ENCODE results near the gene FAM13B. TPM values are rescaled to one million over a fixed set of nuclear protein-coding genes. Genes with fewer than 3 reads are reported as not detected.
A peak's percentile ranks its signal among the peaks of the same experiment; 100 is the strongest.

FAM13B gene
- polyA plus RNA-seq, 3 donors, result 11.5 to 17.0 (median 12.9) TPM

DNA sequence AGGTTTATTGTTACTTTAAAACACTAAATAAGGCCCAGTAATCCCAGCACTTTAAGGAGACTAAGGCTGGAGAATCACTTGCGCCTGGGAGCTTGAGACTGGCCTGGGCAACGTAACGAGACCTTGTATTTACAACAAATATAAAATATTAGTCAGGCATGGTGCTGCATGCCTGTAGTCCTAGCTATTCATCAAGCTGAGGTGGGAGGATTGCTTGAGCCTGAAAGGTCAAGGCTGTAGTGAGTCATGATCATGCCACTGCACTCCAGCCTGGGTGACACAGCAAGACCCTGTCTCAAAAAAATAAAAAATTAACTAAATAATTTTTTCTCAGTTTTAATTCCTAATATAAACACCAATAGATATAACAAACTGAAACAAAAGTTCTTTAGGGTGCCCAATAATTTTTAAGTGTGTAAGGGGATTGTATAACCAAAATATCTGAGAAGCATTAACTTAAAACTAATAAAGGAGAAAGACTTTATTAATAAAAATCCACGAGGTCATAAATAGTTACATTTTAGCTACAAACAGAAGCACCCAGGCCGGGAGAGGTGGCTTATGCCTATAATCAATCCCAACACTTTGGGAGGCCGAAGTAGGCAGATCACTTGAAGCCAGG is 32.7 kb downstream of the FAM13B start:
- TF ChIP-seq CTCF (IDR thresholded peaks at IDR 0.05), result no peak
- no peak overlapping the region for H3K4me3 Mint-ChIP-seq
- H3K79me2 ChIP-seq (ENCODE audit: insufficient read depth, low read length), result peaks cover 71% of the 10 kb centered on the region

DNA sequence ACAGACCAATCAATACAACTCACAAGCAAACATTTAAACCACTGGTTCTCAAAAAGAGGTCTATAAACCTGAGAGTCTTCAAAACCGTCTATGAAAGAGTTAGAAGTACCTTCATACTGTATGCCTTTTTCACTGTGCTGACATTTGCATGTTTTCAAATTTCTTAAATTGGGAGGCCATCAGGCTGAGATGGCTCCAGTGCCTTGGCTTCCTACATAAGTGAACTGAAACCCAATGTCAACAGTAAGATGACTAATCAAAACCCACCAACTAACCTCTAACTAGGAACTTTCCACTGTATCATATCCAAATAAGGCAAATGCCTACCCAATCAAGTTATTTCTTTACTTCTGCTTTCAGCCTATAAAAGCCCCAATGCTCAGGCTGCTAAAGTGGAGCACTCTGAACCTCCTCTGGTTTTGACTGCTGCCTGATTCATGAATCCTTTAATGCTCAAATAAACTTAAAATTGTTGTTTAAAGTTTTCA is 35.1 kb downstream of the FAM13B start:
- H3K9ac ChIP-seq (ENCODE audit: insufficient read depth, low read length, poor library complexity, severe bottlenecking), result no peak overlapping the region
- H3K4me1 ChIP-seq (ENCODE audit: control insufficient read depth in 1 of 2, insufficient read depth in 2 of 2, low read length in 2 of 2), result peaks cover 15 to 39% of the 10 kb centered on the region in 2 donors
- H3K4me3 ChIP-seq (replicated peaks in 1 of 3; ENCODE audit: low read depth in 2 of 3, low read length in 3 of 3), result no peak overlapping the region
- H3K27me3 ChIP-seq (ENCODE audit: control insufficient read depth in 2 of 2, insufficient read depth in 2 of 2, low read length in 2 of 2), result no peaks in the 10 kb centered on the region
- no peaks in the 10 kb centered on the region for H3K27me3 Mint-ChIP-seq (ENCODE audit: low read depth in 3 of 3)
- peak overlapping the region; percentile 8 to 74 (median 52) for H3K27ac Mint-ChIP-seq
- H3K9me3 Mint-ChIP-seq, result peaks cover 7 to 19% (median 10%) of the 10 kb centered on the region in 7 donors
- intact Hi-C loops (cut with micrococcal nuclease), result loop anchor here in 1 of 2 donors (5.0 kb wide), 1 partner anchor 35 kb away; the partner anchor contains the start of gene FAM13B
- TF ChIP-seq CTCF (IDR thresholded peaks at IDR 0.05), result no peak
- H4K20me1 ChIP-seq (ENCODE audit: insufficient read depth, low read length), result peaks cover 76% of the 10 kb centered on the region
- peak; percentile 7 to 64 (median 44) for DNase-seq
- H3K4me2 ChIP-seq (replicated peaks; ENCODE audit: extremely low read depth, low read length, poor library complexity, severe bottlenecking), result no peak overlapping the region
- no peak overlapping the region for H2AFZ ChIP-seq (ENCODE audit: insufficient read depth, low read depth, low read length, poor library complexity, severe bottlenecking)
- H3K36me3 Mint-ChIP-seq, result peaks cover 40 to 63% of the 10 kb centered on the region in 2 donors
- H3K4me1 Mint-ChIP-seq, result peaks cover 36% of the 10 kb centered on the region
- no peak overlapping the region for H3K4me3 Mint-ChIP-seq
- H3K9me3 ChIP-seq (replicated peaks in 1 of 2; ENCODE audit: control insufficient read depth in 1 of 2, insufficient read depth in 1 of 2, low read length in 2 of 2), result peaks cover 4 to 10% of the 10 kb centered on the region in 2 donors
- peaks cover 76% of the 10 kb centered on the region for H3K79me2 ChIP-seq (ENCODE audit: insufficient read depth, low read length)
- peaks cover 32 to 58% of the 10 kb centered on the region in 2 donors for H3K36me3 ChIP-seq (replicated peaks in 1 of 2; ENCODE audit: control insufficient read depth in 1 of 2, insufficient read depth in 2 of 2, low read length in 2 of 2)
- H3K27ac ChIP-seq (ENCODE audit: low read depth in 1 of 2, low read length in 2 of 2), result peak overlapping the region in 1 of 2 donors; percentile 39
- 100% methylated on average over 1 of the region's 1 CpG for WGBS (ENCODE audit: insufficient coverage)

More for the DNA sequence above, 32.7 kb downstream of the FAM13B start:
- Histone ChIP-seq H2AFZ (ENCODE audit: insufficient read depth, low read depth, low read length, poor library complexity, severe bottlenecking) (no peak overlapping the region), H3K36me3 (replicated peaks in 1 of 2; ENCODE audit: control insufficient read depth in 1 of 2, insufficient read depth in 2 of 2, low read length in 2 of 2) (peaks cover 48 to 78% of the 10 kb centered on the region in 2 donors), H3K9me3 (replicated peaks in 1 of 2; ENCODE audit: control insufficient read depth in 1 of 2, insufficient read depth in 1 of 2, low read length in 2 of 2) (peaks cover 4 to 10% of the 10 kb centered on the region in 2 donors), H4K20me1 (ENCODE audit: insufficient read depth, low read length) (peaks cover 76% of the 10 kb centered on the region), H3K27me3 (ENCODE audit: control insufficient read depth in 2 of 2, insufficient read depth in 2 of 2, low read length in 2 of 2) (no peaks in the 10 kb centered on the region), H3K4me3 (replicated peaks in 1 of 3; ENCODE audit: low read depth in 2 of 3, low read length in 3 of 3) (no peak overlapping the region), H3K27ac (ENCODE audit: low read depth in 1 of 2, low read length in 2 of 2) (no peak overlapping the region), H3K4me2 (replicated peaks; ENCODE audit: extremely low read depth, low read length, poor library complexity, severe bottlenecking) (no peak overlapping the region), H3K9ac (ENCODE audit: insufficient read depth, low read length, poor library complexity, severe bottlenecking) (no peak overlapping the region), H3K4me1 (ENCODE audit: control insufficient read depth in 1 of 2, insufficient read depth in 2 of 2, low read length in 2 of 2) (peaks cover 11 to 29% of the 10 kb centered on the region in 2 donors)
- peak in 1 of 3 donors; percentile 31 for DNase-seq
- Mint-ChIP-seq H3K36me3 (peaks cover 50 to 79% of the 10 kb centered on the region in 2 donors), H3K9me3 (peaks cover 7 to 19% (median 10%) of the 10 kb centered on the region in 7 donors), H3K27me3 (ENCODE audit: low read depth in 3 of 3) (no peaks in the 10 kb centered on the region), H3K27ac (no peak overlapping the region), H3K4me1 (peaks cover 27% of the 10 kb centered on the region)
- WGBS (ENCODE audit: insufficient coverage), result no CpG with 5 or more reads among the region's 6 CpGs
- intact Hi-C loops (cut with micrococcal nuclease), result no loop called here
